Measurements from ENCODE around the gene RTF1.

RTF1 gene

DNA sequence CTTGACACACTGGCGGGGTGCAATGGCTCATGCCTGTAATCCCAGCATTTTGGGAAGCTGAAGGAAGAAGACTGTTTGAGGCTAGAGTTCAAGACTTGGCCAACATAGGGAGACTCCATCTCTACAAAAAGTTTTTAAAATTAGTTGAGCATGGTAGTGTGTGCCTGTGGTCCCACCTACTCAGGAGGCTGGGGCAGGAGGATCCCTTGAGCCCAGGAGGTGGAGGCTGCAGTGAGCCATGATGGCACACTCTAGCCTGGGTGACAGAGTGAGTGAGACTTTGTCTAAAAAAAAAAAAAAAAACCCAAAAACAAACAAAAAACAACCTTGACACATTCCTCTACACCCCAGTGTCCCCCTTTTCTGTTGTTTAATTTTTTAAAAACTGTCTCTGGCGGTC lies 72.7 kb downstream of the RTF1 start:
- TF ChIP-seq EZH2 (IDR thresholded peaks at IDR 0.05; ENCODE audit: borderline replicate concordance, low read length): no peak
- TF ChIP-seq, protein P1, sequence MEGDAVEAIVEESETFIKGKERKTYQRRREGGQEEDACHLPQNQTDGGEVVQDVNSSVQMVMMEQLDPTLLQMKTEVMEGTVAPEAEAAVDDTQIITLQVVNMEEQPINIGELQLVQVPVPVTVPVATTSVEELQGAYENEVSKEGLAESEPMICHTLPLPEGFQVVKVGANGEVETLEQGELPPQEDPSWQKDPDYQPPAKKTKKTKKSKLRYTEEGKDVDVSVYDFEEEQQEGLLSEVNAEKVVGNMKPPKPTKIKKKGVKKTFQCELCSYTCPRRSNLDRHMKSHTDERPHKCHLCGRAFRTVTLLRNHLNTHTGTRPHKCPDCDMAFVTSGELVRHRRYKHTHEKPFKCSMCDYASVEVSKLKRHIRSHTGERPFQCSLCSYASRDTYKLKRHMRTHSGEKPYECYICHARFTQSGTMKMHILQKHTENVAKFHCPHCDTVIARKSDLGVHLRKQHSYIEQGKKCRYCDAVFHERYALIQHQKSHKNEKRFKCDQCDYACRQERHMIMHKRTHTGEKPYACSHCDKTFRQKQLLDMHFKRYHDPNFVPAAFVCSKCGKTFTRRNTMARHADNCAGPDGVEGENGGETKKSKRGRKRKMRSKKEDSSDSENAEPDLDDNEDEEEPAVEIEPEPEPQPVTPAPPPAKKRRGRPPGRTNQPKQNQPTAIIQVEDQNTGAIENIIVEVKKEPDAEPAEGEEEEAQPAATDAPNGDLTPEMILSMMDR (IDR thresholded peaks at IDR 0.05; ENCODE audit: low read length): no peak
- peaks cover 18% of the 10 kb centered on the region for H3K4me1 ChIP-seq (ENCODE audit: insufficient read depth, low read length, severe bottlenecking)

DNA sequence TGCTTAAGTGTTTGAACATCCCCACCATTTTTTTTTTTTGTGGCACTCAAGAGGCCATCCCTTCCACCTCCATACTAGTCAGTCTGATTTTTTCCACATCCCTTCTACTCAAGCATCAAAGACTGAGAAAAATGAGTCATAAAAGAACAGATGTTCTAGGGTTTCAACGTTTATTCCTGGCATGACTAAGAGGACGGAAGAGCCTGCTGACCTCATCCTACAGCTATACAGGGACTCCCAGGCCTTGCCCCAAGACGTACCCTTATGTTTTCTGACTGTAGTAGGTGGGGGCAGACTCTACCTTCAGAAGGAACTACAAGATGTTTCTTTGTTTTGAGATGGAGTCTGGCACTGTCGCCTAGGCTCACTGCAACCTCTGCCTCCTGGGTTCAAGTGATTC lies 73.5 kb downstream of the RTF1 start:
- TF ChIP-seq, protein P1 (IDR thresholded peaks at IDR 0.05; ENCODE audit: low read length): no peak
- TF ChIP-seq EZH2 (IDR thresholded peaks at IDR 0.05; ENCODE audit: borderline replicate concordance, low read length): no peak
- H3F3A ChIP-seq (ENCODE audit: insufficient read depth, low read length): no peaks in the 10 kb centered on the region
- H3K27me3 ChIP-seq (ENCODE audit: insufficient read depth, low read length): peaks cover 11% of the 10 kb centered on the region
- no peak overlapping the region for H3K9ac ChIP-seq (ENCODE audit: low read length)
- H3K4me3 ChIP-seq (ENCODE audit: low read depth, low read length, poor library complexity, severe bottlenecking): no peak overlapping the region
- H3K4me1 ChIP-seq (ENCODE audit: insufficient read depth, low read length, severe bottlenecking): peaks cover 25% of the 10 kb centered on the region
- H4K20me1 ChIP-seq (ENCODE audit: insufficient read depth, low read length): no peaks in the 10 kb centered on the region
- no peaks in the 10 kb centered on the region for H3K9me2 ChIP-seq (ENCODE audit: low read depth, low read length)
- no peaks in the 10 kb centered on the region for H3K79me2 ChIP-seq (ENCODE audit: insufficient read depth, low read length)
- no peaks in the 10 kb centered on the region for H3K9me3 ChIP-seq (ENCODE audit: low read length)
- H3K36me3 ChIP-seq (ENCODE audit: insufficient read depth, low read length): no peaks in the 10 kb centered on the region
- H2AFZ ChIP-seq (ENCODE audit: low read length): no peak overlapping the region
- no peak overlapping the region for H3K27ac ChIP-seq (ENCODE audit: low read depth, low read length, poor library complexity, severe bottlenecking)
- no peak overlapping the region for H3K4me2 ChIP-seq (ENCODE audit: low read length)

More for the DNA sequence above, 72.7 kb downstream of the RTF1 start:
- no peaks in the 10 kb centered on the region for H3F3A ChIP-seq (ENCODE audit: insufficient read depth, low read length)
- H2AFZ ChIP-seq (ENCODE audit: low read length): no peak overlapping the region
- no peaks in the 10 kb centered on the region for H4K20me1 ChIP-seq (ENCODE audit: insufficient read depth, low read length)
- no peaks in the 10 kb centered on the region for H3K9me2 ChIP-seq (ENCODE audit: low read depth, low read length)
- H3K4me3 ChIP-seq (ENCODE audit: low read depth, low read length, poor library complexity, severe bottlenecking): no peak overlapping the region
- no peak overlapping the region for H3K9ac ChIP-seq (ENCODE audit: low read length)
- no peaks in the 10 kb centered on the region for H3K79me2 ChIP-seq (ENCODE audit: insufficient read depth, low read length)
- H3K36me3 ChIP-seq (ENCODE audit: insufficient read depth, low read length): no peaks in the 10 kb centered on the region
- H3K4me2 ChIP-seq (ENCODE audit: low read length): no peak overlapping the region
- H3K27me3 ChIP-seq (ENCODE audit: insufficient read depth, low read length): peaks cover 6% of the 10 kb centered on the region
- H3K27ac ChIP-seq (ENCODE audit: low read depth, low read length, poor library complexity, severe bottlenecking): no peak overlapping the region
- H3K9me3 ChIP-seq (ENCODE audit: low read length): no peaks in the 10 kb centered on the region

DNA sequence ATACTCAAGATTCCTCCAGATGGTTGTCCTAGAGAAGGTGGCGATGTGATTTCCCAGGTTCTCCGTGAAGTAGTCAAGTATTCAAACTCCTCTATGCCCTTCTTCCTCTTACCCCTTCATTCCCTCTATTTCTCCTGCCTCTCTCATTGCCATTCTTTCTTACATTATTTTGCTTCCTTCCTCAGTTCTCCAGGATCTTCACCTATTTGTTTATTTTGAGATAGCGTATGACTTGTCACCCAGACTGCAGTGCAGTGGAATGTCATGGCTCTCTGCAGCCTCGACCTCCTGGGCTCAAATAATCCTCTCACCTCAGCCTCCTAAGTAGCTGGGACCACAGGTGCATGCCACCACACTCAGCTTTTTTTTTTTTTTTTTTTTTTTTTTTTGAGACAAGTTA lies 75.0 kb downstream of the RTF1 start:
- Histone ChIP-seq H3K36me3 (ENCODE audit: insufficient read depth, low read length) (no peaks in the 10 kb centered on the region), H3K27me3 (ENCODE audit: insufficient read depth, low read length) (peaks cover 11% of the 10 kb centered on the region), H3K4me3 (ENCODE audit: low read depth, low read length, poor library complexity, severe bottlenecking) (no peak overlapping the region), H3K27ac (ENCODE audit: low read depth, low read length, poor library complexity, severe bottlenecking) (no peak overlapping the region), H3F3A (ENCODE audit: insufficient read depth, low read length) (no peaks in the 10 kb centered on the region), H4K20me1 (ENCODE audit: insufficient read depth, low read length) (no peaks in the 10 kb centered on the region), H3K79me2 (ENCODE audit: insufficient read depth, low read length) (no peaks in the 10 kb centered on the region), H3K4me2 (ENCODE audit: low read length) (no peak overlapping the region), H2AFZ (ENCODE audit: low read length) (no peak overlapping the region), H3K4me1 (ENCODE audit: insufficient read depth, low read length, severe bottlenecking) (peaks cover 29% of the 10 kb centered on the region), H3K9me3 (ENCODE audit: low read length) (no peaks in the 10 kb centered on the region), H3K9me2 (ENCODE audit: low read depth, low read length) (no peaks in the 10 kb centered on the region), H3K9ac (ENCODE audit: low read length) (no peak overlapping the region)
- no peak for TF ChIP-seq EZH2 (IDR thresholded peaks at IDR 0.05; ENCODE audit: borderline replicate concordance, low read length)
- TF ChIP-seq, protein P1 (IDR thresholded peaks at IDR 0.05; ENCODE audit: low read length): no peak

Data from OCI-LY1 (cell line).